Right forelimb (tissue), 1 donor: ENCODE results near the gene THOC6.
"Not testable (repeated sequence)": the region's sequence is repeated elsewhere in the genome, so short reads cannot be mapped to it uniquely, and the experiment has no call there.

Source experiments
- DNase-seq: peaks from one replicate; pipeline ENCODE4 v3.0.0-alpha.2; 2018

THOC6 gene

DNA sequence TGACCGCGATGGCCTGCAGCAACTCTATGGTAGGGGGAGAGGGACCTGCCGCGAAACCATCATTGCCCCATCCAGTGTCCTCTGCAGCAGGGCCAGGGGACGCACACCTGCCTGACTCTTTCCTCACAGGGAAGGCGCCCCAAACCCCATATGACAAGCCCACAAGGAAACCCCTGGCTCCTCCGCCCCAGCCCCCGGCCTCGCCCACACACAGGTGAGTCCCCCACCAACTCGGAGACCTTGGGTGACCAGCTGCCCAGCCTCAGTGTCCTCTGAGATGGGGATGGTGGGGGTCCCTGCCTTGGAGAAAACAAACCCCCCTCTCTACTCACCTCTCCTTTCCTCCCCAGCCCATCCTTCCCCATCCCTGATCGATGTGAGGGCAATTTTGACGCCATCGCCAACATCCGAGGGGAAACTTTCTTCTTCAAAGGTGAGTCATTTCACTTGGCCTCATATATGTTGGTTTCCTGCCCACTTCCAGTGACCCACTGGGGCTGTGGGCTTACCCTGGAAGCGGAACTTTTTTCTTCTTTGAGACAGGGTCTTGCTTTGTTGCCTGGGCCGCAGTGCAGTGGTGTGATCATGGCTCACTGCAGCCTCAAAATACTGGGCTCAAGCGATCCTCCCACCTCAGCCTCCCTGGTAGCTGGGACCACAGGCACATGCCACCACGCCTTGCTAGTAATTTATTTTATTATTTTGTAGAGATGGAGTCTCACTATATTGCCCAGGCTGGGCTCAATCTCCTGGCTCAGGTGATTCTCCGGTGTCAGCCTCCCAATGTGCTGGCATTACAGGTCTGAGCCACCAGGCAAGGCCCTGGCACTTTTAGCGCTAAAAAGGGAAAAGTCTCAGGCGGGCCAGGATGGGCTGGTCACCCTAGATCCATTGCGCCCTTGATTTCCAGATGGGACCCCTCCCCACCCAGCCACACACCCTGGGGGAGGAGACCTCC, 33.6 kb downstream of the THOC6 start:
- no peak for DNase-seq

DNA sequence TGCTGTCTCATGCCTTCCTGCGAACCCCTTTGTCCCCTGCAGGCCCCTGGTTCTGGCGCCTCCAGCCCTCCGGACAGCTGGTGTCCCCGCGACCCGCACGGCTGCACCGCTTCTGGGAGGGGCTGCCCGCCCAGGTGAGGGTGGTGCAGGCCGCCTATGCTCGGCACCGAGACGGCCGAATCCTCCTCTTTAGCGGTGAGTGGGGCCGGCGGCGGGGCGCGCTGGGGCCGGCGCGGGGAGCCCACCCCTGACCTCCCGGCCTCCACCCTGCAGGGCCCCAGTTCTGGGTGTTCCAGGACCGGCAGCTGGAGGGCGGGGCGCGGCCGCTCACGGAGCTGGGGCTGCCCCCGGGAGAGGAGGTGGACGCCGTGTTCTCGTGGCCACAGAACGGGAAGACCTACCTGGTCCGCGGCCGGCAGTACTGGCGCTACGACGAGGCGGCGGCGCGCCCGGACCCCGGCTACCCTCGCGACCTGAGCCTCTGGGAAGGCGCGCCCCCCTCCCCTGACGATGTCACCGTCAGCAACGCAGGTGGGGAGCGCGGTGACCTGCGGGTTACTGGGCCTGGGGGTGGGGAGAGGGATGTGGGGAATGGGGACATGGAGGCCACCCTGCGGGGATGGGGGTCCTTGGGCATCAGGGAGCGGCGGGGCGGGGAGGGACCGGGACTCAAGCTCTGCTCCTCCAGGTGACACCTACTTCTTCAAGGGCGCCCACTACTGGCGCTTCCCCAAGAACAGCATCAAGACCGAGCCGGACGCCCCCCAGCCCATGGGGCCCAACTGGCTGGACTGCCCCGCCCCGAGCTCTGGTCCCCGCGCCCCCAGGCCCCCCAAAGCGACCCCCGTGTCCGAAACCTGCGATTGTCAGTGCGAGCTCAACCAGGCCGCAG, 34.5 kb downstream of the THOC6 start:
- no peak for DNase-seq

DNA sequence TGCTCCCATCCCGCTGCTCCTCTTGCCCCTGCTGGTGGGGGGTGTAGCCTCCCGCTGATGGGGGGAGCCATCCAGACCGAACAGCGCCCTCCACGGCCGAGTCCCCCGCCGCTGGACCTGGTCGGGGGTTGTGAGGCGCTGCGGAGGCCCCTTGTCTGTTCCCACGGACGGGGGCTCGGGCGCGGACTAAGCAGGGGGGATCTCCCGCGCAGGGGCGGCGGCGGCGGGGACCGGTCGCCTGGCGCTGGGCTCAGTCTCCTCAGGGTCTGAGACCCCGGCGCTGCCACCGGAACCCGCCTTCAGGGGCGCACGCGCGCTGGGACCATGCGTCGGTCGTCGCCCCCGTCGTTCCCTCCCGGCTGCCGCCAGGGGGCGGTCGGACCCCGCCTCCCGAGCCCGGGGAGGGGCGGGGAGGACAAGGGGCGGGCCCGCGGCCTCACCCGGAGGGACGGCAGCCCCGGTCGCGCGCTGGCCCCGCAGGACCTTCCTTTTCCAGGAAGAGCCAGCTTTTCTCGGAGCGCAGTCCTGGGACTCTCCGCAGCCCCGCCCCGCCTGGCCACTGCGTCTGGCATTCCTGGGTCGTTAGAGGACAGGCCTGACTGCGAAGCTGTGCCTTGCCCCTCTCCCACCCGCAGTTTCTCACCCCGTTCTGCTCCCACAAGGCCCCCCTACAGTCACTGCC, 35.3 kb downstream of the THOC6 start:
- DNase-seq: peak; percentile 92

DNA sequence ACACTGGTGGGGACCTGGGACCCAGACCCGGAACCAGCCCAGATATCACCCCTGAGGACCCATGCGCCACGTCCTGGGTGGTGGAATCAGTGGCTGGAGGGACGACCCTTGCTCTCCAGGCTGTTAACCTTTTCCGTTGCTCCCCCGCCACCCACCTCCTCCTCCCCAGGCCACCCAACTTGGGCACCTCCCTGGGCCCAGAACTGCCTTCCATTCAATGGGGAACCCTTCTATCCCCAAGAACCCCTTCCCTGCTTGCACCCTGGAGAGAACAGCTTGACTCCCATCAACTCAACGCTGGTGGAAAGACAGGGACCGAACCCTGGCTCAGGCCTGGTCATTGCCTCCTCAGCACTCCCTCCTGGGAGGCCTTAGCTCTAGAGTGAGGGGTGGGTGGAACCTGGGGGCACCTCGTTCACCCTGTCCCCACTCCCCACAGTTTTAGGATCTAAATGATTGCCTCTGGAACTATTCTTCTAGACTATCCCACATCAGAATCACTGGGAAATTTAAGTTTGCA, 35.9 kb downstream of the THOC6 start:
- no peak for DNase-seq

DNA sequence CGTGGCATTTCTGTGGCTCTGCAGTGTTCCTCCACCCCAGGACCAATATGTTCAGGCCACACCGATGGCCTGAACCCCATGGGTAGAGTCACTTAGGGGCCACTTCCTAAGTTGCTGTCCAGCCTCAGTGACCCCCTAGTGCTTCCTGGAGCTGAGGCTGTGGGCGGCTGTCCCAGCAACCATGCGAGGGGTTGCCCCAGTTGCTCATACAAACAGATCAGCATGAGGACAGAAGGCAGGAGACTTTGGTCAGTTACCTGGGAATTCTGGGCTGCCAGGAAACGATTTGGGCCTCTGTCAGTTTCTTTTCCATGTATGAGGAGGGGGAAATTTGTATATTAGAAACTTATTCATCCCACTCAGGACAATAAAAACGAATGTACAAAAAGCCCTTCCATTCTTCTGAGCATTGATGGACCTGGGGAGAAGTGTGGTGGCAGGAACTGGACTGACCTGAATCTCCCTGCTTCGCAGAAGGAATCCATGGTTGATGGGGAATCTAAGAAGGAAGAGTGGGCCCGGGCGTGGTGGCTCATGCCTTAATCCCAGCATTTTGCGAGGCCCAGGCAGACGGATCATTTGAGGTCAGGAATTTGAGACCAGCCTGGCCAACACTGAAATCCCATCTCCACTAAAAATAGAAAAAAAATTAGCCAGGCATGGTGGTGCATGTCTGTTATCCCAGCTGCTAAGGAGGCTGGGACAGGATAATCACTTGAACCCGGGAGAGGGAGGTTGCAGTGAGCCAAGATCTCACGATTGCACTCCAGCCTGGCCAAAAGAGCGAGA, 36.7 kb downstream of the THOC6 start:
- DNase-seq: no peak

DNA sequence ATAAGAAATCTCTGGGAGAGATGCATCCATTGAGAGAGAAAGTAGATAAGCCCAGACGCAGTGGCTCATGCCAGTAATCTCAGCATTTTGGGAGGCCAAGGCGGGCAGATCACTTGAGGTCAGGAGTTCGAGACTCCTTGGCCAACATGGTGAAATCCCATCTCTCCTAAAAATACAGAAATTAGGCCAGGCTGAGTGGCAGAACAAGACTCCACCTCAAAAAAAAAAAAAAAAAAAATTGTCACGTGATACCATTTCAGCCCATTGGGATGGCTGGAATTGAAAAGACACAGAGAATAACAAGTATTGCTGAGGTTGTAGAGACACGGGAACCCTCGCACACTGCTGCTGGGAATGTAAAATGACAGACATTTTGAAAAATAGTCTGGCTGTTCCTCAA, 38.7 kb downstream of the THOC6 start:
- DNase-seq: no peak

DNA sequence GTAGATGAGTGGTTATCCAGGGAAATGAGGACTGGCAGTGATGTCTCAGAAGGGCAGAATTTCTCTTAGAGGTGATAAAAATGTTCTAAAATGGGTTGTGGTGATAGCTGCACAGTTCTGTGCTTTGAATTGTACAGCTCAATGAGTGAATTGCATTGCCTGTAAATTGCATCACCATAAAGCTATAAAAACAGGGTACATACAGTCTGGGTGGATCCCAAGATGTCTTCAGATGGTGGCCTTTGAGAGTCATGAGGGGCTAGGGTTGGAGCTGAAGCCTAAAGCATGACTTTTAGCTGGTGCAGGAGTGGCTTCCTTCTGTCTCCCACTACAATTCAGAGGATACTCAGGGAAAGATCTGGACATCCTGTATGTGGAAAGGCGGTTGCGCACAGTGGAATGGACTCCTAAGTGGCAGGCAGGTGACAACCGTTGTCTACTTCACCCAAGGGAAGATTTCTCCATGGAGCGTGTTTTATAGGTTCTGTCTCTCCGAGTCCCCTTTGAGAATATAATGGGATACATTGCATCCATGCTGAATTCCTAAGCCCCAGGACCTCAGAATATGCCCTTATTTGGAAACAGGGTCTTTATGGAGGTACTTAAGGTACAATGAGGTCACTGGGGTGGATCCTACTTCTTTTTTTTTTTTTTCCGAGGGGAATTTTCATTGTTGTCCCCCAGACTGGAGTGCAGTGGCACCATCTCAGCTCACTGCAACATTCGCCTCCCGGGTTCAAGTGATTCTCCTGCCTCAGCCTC, 40.0 kb downstream of the THOC6 start:
- DNase-seq: no peak

DNA sequence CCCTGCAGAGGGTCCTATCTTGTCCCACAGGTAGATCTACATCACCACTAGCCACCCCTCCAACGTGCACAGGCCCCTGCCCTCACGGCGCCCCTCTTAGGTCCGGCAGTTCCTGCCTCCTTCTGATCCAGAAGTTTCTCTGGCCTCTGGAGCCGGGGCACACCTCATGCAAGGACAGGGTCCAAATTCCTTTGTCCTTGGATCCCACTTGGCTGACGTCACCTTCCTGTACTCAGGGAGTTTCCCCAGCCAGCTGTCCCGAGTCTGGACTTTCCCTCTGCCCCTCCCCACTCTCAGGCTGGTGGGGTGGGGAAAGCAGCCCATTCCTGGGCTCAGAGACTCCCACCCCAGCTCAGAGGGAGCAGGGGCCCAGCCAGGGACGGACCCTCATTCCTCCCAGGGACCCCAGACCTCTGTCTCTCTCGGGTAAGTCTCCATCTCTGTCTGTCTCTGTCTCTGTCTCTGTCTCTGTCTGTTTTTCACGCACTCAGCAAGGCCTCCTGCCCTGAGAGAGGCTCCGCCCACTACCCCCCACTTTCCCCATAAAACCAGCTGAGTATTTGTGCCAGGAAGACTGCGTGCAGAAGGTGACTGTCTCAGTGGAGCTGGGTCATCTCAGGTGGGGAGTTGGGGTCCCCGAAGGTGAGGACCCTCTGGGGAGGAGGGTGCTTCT, 41.4 kb downstream of the THOC6 start, which contains the start of gene IL32:
Gene IL32, plus strand, starts transcription at position 572 of the 673 bp plus-strand sequence. CDS start 172 bp downstream, outside the sequence.
- DNase-seq: peak; percentile 74

DNA sequence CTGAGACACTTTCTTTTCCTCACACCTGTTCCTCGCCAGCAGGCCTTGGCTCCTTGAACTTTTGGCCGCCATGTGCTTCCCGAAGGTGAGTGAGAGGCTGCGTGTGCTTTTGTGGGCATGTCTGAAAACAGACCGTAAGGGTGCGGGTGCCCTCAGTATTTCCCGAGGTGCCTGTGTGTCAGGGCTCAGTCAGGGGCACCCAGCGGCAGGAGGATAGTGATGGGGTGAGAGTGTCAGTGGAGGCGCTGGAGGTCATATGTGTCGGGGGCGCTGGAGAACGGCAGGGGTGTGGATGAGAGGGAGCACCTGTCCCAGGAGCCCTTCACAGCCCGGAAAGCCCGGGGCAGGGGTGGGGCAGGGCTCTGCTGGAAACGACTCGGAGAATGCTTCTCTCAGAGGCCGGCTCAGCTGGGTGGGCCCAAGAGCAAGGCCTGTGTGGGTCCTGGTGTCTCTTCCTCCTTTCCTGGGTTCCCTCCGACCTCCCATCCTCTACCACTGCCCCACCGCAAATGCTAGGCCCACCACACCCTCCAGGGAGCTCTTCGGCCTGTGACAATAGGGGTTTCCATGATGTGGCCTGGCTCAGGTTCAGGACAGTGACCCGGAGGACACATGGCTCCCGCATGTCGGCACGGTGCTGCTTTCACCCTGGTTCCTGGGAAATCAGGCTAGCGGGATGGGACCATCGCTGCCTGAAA, 42.1 kb downstream of the THOC6 start:
- DNase-seq: no peak

DNA sequence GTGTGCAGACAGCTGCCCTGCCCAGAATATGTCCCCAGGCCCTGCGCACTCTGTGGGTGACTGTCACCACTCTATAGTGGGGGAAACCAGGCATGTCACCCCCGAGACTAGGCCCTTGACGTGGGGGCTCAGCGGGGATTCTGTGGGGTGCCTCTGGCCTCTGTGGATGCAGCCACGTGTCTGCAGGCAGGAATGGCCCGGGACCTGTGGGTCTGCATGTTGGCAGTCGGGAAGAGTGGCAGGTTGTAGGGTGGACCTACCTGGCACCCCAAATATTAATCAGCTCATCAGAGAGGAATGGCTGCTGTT, 42.6 kb downstream of the THOC6 start:
- no peak for DNase-seq

DNA sequence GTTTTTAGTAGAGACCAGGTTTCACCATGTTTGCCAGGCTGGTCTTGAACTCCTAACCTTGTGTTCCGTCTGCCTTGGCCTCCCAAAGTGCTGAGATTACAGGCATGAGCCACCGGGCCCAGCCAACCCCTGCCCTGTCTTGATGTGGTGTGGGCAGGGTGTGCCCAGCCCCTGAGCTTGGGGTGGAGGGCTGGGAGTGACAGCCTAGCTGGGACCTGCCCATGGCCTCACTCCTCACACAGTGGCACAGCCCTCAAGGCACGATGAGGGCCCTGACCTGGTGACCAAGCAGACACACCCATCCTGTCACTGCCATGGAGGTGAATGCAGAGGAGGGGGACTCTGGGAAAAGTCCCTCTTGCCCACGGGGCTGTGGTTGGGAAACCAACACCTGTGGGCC, 44.7 kb downstream of the THOC6 start:
- no peak for DNase-seq

DNA sequence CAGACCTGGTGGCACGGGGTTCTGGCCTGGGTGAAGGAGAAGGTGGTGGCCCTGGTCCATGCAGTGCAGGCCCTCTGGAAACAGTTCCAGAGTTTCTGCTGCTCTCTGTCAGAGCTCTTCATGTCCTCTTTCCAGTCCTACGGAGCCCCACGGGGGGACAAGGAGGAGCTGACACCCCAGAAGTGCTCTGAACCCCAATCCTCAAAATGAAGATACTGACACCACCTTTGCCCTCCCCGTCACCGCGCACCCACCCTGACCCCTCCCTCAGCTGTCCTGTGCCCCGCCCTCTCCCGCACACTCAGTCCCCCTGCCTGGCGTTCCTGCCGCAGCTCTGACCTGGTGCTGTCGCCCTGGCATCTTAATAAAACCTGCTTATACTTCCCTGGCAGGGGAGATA, 45.3 kb downstream of the THOC6 start:
- DNase-seq: not testable (repeated sequence)

DNA sequence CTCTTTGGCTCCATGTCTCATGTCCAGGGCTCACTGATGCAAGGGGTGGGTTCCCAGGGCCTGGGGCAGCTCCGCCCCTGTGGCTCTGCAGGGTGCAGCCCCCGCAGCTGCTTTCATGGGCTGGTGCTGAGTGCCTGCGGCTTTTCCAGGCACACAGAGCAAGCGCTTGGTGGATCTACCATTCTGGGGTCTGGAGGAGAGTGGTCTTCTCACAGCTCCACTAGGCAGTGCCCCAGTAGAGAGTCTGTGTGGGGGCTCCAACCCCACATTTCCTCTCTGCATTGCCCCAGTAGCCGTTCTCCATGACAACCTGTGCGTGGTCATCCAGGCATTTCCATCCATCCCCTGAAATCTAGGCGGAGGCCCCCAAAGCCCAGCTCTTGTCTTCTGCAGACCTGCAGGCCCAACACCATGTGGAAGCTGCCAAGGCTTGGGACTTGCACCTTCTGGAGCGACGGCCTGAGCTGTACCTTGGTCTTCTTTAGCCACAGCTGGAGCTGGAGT, 46.8 kb downstream of the THOC6 start:
- DNase-seq: no peak

DNA sequence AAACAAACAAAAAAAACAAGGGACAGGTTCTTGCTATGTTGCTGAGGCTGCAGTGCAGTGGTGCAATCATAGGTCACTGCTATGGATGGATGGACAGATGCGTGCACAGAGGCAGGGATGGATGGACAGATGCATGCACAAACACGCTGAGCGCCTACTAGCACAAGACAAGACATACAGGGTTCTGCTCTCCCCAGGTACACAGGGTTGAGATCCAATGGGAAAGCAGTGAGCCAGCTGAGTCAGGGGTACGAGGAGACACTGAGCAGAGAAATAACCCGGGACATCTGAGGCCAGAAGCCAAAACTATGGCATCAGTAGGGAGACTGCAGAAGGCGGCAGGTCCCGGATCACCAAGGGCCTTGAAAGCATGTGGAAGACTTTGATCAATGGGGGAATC, 47.8 kb downstream of the THOC6 start:
- DNase-seq: no peak

DNA sequence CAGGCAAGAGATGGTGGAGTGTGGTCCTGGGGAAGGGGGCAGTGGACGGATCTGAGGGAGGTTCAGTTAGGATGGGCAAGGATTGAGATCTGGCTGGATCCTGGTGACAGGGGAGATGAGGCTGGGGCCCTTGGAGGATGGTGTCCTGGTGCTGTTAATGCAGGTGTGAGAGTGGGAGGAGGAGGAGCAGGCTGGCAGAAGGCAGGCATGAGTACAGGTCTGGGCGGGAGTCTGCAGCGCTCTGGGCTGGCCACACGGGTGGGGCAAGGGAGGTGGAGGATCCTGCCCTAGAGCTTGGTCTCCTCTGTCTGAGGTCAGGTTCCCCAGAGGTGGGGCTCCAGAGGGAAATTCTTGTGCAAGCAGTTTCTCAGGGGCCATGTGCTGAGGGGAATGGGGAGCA, 48.3 kb downstream of the THOC6 start:
- not testable (repeated sequence) for DNase-seq

DNA sequence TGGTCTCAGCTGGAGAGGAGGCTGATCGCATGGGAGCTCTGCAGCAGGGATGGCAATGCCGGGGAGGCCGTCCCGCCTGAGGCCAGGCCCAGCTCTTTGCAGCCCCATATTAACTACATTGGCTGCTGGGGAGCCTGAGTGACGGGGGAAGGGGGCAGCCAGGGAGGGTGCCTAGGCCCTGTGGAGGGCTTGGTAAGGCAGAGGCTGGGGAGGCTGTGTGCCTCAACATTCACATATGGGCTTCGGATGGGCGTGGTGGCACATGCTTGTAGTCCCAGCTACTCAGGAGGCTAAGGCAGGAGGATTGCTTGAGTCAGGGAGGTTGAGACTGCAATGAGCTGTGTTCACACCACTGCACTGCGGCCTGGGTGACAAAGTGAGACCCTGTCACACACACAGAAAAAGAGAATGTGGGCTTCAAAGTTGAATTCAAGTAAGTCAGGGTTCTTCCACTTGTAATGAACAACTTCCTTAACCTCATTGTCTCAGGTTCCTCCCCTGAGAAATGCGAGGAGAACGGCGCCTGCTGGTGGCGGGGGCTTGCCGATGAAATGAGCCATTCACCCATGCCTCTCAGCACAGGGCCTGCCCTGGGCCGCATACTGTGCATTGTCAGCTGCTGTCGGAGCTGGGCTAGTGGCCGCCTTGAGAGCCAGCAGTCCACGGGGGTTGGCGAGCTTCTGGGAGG, 48.9 kb downstream of the THOC6 start:
- not testable (repeated sequence) for DNase-seq

DNA sequence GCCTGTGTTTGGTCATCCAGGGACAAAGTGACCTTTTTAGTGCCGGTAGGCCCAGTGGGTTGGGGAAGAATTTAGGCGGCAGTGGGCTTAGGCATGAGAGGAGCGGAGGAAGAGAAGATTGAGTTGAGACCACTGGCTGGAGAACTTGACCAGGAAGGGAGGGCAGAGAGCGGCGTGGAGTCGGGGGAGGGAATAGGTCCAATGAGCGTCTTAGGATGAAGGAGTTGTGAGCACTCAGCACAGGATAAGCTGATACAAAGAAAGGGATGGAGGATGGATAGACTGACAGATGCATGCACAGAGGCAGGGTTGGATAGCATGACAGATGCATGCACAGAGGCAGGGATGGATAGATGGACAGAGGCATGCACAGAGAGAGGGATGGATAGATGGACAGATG, 49.6 kb downstream of the THOC6 start:
- no peak for DNase-seq

DNA sequence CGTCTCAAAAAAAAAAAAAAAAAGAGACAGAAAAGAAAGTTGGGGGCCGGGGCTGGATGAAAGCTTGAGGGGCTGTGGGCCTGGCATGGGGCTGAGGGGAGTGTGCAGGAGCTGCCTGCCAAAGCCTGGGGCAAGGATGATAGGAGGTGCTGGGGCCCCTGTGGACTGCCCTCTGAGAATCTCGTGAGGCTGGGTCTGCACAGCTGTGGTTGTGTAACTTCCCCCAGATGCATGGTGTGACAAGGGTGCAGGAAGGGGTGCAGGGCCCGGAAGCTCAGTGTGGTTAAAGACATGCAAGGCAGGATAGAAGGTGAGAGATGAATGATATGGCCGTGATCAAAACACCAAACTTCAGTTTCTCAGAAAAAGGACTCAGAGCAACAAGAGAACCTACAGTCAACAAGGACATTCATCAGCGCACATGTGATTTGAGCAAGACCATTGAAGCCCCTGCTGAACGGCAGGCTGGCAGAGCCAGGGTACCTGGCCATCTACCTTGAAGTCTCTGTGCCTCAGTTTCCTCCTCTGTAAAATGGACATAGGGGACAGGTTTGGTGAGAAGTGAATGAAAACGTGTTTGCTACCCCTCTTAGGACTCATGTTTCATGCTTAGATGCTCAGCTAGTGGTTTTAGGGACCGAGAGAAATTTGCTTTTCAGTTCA, 51.2 kb downstream of the THOC6 start:
- no peak for DNase-seq

DNA sequence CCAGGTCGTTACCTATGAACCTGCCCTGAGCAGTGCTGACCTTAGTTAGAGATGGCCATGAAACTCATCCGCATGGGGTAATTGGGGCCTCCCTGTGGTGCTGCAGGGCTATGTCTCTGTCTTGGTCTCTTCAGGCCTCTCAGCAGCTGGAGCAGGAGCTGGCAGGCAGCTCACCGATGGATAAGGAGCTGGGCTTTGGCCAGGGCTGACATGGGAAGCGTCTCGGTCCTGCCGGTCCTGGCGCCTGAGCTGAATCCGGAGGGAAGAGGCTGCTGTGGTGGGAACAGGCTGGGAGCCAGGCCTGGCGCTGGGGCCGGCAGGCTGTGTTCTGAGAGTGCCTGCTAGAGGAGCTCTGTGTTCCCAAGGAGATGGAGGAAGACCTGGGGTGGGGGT, 51.7 kb downstream of the THOC6 start:
- DNase-seq: peak; percentile 71
